Muscle of back (tissue), 11 donors: ENCODE measurements around the gene BICDL1. TPM values are rescaled to one million over a fixed set of nuclear protein-coding genes. Genes with fewer than 3 reads are reported as not detected.

ENCODE experiments used
- DNase-seq, 3 donors: peaks; one replicate each; pipeline versions ENCODE4 v3.0.0 to v3.0.0-alpha.2; 2013
- polyA plus RNA-seq, 10 donors: library from polyadenylated mRNA; unstranded; fragments of 120-200 nt; gene quantifications; one replicate each; pipeline ENCODE4 v1.2.1, GENCODE V29; 2013; ENCODE audit not compliant: insufficient read length in 10 of 10

The BICDL1 gene
- polyA plus RNA-seq, 10 donors, result 1.9 to 5.9 (median 3.5) TPM

GRCh38 chr12:120100630-120101029, 111.6 kb downstream of the BICDL1 start:
- DNase-seq, result peak; percentile 60 to 67 (median 64)

- DNase-seq, result no peak
Measured at GRCh38 chr12:120101182-120101581, 112.1 kb downstream of the BICDL1 start.

DNA sequence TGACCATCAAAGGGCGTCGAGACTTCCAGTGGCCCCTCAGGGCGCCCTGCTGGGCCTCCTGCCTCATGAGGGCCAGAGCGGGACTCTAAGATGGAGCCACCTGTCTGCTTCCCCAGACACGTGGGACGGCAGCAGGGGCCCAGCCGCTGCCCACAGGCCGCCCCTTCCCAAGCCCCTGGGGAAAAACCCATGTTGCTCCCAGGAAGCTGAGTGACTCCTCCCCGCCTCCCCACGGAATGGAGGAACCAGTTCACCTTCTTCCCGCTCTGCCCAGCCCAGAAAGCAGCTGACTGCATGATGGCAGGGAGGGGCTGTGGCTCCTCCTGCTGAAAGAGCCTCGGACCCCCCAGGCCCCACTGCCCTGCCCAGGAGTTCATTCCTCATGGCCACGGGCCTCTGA, 112.6 kb downstream of the BICDL1 start:
- no peak for DNase-seq

DNA sequence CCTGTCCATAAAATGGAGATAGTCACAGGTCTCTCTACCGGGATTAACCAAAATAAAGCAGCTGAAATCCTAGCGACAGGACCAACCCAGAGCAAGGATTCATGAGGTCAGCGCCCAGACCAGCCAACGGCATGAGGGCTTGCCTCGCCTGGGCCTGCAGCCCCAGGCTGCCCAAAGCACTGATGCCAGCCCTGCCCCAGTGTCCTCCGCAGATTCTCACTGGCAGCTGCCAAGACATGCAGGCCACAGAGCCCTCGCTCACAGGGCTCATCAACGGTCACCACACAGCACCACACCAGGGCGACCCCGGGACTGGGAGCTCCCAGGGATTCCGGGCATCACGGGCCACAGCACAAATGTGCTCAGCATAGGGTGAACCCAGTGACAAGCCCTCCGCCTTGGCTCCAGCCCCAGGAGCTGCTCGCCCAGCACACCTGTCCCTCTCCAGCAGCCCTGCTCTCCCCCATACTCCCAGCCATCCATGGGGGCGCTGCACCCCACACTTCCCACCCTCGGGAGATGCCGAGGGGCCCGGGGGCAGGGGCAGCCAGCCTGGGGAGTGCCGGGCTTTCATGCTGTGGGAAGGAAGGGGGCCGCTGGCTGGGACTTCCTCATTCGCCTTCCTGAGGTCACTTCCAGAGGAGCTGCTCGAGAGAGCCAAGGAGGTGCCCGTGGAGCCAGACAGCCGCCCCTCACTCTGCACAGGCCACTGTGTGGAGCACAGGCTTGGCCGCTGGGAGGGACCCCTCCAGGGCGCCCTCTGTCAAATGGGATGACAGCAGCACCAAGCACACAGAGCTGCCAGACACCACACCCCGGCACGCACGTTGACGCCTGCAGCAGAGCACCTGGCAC, 113.4 kb downstream of the BICDL1 start:
- no peak for DNase-seq

GRCh38 chr12:120103044-120103338, 114.0 kb downstream of the BICDL1 start:
- no peak for DNase-seq

DNA sequence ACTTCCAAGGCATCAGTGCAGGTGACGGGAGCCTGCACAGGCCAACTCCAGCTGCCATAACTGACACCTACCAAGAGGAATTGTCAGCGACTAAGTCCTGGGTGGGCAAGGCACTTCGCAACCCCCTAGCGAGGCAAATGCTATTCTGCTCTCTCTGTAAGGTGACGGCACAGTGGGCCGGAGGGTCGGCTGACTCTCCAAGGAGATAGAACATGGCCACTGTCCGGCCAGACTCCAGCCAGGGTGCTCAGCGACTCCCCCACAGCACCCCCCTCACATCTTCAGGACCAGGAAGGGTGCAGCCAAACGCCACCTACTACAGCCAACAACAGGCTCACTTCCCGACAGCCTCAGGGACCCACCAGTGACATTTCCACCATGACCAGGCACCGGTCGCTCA, 114.3 kb downstream of the BICDL1 start:
- DNase-seq, result no peak

DNA sequence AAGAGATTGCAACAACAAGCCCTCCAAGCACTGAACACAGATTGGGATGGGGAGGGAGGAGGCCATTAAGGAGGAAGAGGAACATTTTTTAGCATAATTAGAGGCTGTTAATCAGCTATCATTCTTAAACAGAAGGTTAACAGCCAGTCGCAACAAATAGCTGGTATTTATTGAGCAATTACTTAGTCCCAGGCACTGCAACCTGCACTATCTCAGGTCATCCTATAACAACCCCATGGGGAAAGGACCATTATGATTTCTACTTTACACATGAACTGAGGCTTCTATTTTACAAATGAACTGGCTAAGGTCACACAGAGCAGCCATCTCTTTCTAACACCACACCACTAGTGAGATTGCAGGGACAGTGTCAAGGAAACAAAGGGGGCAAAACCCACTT, 117.1 kb downstream of the BICDL1 start:
- no peak for DNase-seq

DNA sequence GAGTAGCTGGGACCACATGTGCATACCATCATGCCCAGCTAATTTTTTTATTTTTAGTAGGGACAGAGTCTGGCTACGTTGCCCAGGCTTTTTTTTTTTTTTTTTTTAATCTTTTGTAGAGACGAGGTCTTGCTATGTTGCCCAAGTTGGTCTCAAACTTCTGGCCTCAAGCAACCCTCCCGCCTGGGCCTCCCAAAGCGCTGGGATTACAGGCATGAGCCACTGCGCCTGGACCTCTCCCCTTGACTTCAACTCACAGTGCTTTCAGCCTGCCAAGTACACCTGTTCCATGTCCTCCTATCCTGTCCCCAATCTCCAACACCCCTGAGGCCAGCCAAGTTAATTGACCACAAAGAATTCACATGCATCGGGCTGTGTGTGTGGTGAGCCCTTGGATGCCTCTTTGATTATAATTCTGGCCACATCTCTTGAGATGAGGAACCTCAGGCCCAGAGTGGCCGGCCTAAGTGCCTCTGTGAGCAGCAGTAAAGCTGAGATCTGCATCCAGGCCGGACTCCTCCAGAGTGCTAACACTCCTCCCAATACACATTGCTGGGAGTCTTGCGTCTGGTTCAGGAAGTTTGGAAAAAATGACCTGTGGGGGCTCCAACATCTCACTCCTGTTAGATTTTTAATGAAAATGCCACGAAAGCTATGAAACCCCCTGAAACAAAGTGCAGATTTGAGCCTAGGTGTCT, 120.7 kb downstream of the BICDL1 start:
- DNase-seq, result no peak

DNA sequence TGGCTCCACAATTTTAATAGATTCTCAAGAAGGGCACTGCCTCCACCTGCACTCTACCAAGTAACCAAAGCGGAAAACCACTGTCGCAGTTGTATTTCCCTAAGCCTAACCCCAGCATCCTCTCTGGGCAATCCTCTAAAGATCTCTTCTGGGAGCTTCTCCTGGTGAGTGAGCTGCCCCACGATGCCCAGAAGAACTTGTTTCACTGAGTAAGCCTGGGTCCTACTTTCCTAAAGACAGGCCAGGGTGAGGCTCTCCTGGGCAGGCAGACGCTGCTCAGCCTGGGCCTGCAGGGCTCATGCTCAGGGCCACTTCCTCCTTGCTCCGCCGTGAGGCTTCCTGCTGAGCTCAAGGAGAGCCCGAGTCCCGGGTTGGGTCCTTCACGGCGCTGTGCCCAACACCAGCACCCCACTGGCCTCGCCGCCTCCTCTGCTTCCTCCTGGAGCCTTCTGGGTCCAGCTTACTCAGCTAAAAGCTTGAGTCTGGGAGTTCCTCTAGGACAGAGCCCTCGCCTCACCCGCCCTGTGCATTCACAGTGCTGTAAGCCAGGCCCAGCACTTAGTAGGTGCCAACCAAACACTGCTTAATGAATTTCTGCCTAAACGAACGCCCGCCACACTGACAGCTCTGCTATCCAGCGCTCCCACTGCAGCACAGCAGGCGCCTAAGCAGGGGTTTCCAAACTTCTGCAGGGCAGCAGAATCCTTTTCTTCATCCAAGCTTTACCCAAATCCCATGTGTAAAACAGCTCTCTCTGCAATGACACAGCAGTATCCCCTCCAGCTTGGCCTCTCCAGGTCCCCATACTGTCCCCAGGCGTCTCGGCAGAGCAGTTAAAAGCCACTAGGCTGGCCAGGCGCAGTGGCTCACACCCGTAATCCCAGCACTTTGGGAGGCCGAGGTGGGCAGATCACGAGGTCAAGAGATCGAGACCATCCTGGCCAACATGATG, 121.8 kb downstream of the BICDL1 start:
- DNase-seq, result no peak

GRCh38 chr12:120115066-120115465, 126.0 kb downstream of the BICDL1 start:
- DNase-seq, result no peak

GRCh38 chr12:120115692-120116440, 126.8 kb downstream of the BICDL1 start:
- peak in 2 of 3 donors; percentile 22 to 45 for DNase-seq

DNA sequence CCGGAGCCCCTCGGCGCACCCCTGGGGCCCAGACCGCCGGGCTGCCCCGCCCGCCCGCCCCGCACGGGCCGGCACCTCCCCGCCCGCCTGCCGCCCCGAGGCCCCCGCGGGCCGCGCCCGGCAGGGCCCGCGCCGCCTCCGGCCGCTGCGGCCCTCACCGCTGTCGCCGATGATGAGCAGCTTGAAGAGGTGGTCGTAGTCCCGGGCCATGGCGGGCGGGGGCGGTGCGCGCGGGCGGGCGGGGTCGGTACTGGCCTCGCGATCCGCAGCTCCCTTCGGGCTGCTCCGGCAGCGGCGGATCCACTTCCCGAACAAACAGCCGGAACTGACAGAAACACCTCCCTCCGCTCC, 127.4 kb downstream of the BICDL1 start, which contains the start of gene RAB35:
Gene RAB35 (minus strand): TSS at position 313 of the 351 bp plus-strand sequence. CDS start 103 bp downstream, at position 210.
- DNase-seq, result no peak

GRCh38 chr12:120116792-120117651, 128.0 kb downstream of the BICDL1 start:
- DNase-seq, result peak; percentile 93 to 98 (median 95)

DNA sequence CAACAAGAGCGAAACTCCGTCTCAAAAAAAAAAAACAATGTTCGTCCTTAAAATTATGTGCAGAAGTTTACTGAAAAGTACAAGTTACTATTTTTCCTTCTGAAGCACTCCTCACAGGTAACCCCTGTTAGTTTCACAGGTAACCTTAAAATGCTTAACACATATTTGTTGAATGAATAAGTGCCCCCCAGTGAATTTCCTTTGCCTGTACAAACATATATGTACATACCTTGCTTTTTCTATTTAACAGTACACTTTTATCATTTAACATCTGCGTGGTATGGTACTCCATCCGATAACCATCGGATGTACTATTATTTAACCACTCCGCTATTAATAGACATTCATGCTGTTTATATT, 128.9 kb downstream of the BICDL1 start:
- no peak for DNase-seq

GRCh38 chr12:120118321-120119061, 129.5 kb downstream of the BICDL1 start:
- DNase-seq, result no peak

DNA sequence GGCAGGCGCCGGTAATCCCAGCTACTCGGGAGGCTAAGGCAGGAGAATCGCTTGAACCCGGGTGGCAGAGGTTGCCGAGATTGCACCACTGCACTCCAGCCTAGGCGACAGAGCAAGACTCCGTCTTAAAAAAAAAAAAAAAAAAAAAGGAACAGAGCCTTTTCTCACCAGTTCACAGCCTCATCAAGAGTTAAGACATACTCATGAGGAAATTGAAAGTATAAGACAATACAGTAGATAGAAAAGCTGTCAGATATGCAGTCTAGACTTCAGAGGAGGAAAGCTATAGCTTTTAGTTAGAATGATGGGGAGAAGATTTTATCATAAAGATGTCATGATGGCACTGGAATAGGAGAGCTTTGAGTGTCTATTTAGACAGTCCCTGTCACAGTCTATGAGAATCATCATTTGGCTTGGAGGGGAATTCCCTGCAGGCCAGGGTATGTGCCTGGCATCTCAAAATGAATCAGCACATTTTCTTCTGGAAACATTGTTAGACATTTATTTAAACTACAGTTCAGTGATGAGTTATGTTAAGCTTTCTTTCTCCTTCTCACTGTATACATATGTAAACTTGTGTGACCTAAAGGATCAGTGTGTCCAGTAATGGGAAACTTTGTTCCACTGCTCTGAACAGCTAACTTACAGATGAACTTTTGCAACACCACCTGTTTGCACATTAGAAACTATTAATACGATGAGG, 130.4 kb downstream of the BICDL1 start:
- no peak for DNase-seq

DNA sequence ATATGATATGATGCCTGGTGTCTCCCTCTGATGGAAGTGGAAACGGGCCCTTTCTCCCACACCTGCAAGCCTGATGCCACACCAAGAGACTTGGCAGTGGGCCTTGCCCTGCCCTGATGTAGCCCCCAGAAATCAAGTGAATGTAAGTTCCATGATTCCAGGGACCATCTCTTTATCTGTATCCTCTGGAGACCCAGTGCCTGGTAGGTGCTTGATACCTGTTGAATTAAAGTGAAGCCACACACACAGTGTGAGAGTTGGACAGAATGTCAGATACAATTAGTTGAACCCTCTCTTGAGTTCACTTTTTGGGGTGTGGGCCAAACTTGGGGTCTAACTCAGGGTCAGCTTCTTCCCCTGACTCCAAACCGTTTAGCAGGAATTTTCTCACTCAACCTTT, 132.3 kb downstream of the BICDL1 start:
- no peak for DNase-seq

GRCh38 chr12:120121766-120122293, 132.8 kb downstream of the BICDL1 start:
- no peak for DNase-seq

GRCh38 chr12:120125029-120125428, 136.0 kb downstream of the BICDL1 start:
- DNase-seq, result no peak
